Measurements from ENCODE around the gene BAHCC1.

BAHCC1 gene

GRCh38 chr17:81480140-81481072 lies 85.1 kb downstream of the BAHCC1 start:
- DNase-seq (ENCODE audit: low read depth in 2 of 2): no peak

- peak in 1 of 2 donors; percentile 46 for DNase-seq (ENCODE audit: low read depth in 2 of 2)
Measured at GRCh38 chr17:81481073-81481799, 86.0 kb downstream of the BAHCC1 start.

- DNase-seq (ENCODE audit: low read depth in 2 of 2): no peak
Measured at GRCh38 chr17:81481815-81482505, 86.7 kb downstream of the BAHCC1 start.

DNA sequence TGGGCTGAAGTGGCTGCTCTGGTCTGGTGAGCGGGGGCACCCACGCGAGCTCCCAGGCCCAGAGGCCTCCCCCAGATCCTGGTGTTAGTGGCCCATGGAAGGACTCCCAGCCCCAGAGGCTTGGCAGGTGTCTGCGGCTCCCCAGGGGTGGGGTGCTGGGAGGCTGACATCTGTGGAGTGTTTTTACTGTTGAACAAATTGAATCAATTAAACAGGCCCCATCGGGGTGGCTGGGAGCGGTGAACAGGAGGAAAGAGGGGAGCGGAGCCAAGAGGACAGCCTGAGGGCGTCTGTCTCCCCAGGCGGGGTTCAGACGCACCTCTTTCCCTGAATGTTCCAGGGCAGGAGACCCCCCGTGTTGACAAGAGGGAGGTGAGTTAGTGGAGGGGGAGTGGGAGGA lies 87.4 kb downstream of the BAHCC1 start:
- no peak for DNase-seq (ENCODE audit: low read depth in 2 of 2)

DNA sequence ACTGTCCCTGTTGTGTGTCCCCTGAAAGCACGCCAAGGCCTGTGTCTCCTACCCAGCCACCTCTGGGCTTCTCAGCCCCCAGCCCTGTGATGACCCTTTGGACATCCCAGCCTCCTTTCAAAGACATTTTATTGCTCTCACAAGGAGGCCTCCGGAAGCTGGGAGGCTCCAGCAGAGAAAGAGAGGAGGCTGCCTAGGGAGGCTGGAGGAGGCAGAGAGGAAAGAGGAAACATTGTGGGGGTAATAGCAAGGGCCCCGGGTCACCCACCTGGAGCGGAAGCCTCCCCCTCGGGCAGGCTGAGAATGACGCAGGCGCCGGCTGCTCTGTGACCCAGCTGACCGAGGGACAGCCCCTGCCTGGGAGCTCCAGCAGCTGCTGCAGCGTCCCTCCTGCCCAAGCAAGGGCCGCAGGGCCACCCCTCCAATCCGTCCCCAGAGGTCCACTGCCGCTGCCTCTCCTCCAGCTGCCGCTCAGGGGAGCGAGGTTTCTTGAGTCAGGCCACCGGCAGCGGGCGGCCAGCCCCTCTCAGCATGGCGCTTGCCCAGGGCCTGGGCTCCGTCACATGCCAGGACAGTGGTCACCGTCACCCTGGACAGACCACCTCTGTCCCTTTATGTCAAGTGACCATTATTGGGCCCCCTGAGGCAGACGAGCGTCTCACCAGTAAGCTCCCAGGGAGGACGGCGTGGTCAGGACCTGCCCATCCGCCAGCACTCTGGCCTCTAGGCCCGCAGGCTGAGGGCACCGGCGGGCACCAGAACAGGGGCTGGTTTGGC lies 88.0 kb downstream of the BAHCC1 start:
- no peak for DNase-seq (ENCODE audit: low read depth in 2 of 2)

DNA sequence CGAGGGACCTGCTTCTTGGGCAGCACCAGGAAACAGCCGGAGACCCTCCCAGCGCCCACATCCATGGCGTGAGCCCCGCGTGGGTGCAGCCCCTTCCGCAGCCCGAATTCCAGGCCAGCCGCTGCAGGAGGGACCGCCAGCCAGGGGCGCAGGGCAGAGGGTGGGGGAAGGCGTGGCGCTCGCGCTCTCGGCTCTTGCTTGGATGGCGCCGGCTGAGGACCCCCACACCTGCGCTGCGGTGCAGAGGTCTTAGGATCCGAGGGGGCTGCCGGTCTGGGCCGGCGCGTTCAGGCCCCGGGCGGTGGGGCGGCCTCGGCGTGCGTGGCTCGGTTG lies 88.6 kb downstream of the BAHCC1 start:
- DNase-seq (ENCODE audit: low read depth in 2 of 2): no peak

DNA sequence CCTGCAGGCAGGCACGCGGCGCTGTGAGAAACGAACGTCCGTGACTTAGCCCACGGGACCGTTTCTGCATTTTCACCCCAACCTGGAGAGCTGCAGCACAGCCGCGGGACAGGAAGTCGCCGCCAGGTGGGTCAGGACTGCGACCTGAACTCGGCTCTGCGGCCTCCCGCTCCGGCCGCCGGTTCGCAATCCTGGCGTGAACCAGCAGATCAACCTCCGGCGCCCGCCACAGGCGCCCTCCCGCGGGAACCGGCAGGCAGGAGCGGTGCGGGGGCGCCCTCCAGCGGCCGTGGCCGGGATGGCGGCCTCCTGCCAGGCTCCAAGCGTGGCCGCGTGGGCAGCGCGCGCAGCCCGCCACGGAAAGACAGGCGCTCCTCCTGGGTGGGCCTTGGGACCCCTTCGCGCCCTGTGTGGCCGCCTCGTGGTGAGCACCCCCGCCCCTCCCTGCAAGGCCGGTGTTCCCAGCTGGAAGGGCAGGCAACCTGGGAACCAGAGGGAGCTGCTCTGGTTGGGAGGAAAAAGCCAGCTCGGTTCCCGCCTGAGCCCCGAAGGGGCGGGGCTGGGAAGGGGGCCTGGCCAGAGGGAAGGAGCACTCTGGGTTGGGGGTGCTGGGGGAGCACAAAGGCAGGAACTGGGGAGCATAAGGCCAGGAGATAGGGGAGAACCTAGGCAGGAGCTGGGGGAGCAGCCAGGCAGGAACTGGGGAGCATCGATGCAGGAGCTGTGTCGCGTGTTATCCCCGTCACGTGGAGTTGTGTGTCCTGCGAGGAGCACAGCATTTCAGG lies 89.1 kb downstream of the BAHCC1 start:
- DNase-seq (ENCODE audit: low read depth in 2 of 2): peak; percentile 82 to 87

DNA sequence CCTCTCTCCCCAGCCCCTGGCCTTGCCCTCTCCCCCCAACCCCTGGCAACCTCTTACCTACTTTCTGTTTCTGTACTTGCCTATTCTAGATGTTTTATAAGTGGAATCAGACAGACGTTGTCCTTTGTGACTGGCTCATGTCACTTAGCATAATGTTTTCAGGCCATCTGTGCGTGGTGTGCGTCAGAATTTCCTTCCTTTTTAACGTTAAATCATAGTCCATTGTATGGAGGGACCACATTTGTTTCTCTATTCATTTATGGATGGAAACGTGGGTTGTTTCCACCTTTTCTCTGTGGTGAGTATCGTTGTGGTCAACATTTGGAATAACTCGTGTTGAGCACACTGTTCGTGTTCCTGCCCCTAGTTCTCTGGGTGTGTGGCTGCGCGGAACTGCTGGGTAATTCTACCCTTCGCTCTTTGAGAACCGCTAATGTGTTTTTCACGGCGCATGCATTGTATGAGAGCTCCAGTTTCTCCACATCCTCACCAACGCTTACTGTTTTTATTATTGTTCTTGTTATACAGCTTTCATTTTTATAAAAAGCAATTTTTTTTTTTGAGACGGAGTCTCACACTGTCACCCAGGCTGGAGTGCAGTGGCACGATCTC lies 91.0 kb downstream of the BAHCC1 start:
- DNase-seq (ENCODE audit: low read depth in 2 of 2): no peak

- DNase-seq (ENCODE audit: low read depth in 2 of 2): no peak
Measured at GRCh38 chr17:81487089-81487486, 91.8 kb downstream of the BAHCC1 start.

DNA sequence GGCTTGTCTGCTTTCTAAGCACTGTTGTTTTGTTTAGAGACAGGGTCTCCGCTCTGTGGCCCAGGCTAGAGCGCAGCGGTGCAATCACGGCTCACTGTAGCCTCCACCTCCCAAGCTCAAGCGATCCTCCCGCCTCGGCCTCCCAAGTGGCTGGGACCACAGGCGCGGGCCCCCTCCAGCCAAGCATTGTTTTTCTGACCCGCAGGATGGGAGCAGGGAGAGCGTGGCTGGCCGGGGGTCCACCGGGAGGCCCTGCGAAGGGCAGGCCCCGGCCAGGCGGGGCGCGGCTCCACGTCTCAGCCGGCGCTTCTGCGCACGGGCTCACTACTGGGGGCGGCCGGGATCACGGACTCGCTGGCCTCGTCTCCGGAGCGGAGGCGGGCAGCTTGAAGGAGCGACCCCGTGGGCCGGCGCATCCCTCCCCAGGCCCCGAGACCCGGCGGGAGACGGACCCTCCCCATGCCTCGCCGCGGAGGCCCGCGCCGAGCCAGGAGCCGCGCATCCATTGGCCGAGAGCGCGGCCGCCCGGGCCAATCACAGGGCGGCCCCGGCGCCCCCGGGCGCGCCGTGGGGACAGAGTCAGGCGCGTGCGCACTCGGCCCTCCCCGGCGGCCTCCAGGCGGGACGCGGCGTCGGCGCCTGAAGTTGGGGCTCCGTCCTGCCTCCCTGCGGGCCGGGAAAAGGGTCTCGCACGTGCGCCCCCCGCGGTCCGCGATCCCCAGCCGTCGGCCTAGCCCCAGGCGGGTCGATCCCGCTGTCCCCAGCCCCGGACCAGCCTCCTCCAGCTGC lies 92.4 kb downstream of the BAHCC1 start:
- peak; percentile 62 to 78 for DNase-seq (ENCODE audit: low read depth in 2 of 2)

DNA sequence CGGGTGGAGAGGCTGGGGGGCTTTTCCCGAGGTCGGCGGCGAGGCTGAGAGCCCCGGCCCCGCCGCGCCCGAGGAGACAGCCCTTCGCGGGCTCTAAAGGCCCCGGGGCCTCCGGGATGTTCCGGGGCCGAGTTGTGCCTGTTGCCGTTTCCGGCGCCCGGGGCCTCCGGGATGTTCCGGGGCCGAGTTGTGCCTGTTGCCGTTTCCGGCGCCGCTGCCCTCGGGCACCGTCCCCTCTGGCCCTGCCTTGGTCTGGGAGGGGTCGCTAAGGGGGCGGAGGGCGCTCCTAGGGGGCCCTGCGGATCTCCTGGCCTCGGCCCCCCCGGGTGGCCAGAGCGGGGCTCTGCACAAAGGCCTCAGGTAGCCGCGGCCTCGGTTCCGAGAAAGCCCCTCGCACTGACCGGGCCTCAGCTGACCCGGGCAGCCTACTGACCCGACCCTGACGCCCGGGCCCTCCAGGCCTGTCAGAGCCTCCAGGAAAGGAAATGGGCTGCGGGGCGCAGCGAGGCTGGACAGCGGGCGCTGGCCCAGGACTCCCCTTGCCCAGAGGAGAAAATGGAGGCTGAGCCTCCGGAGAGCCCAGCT lies 93.1 kb downstream of the BAHCC1 start:
- DNase-seq (ENCODE audit: low read depth in 2 of 2): no peak

- DNase-seq (ENCODE audit: low read depth in 2 of 2): no peak
Measured at GRCh38 chr17:81489012-81489997, 94.0 kb downstream of the BAHCC1 start.

DNA sequence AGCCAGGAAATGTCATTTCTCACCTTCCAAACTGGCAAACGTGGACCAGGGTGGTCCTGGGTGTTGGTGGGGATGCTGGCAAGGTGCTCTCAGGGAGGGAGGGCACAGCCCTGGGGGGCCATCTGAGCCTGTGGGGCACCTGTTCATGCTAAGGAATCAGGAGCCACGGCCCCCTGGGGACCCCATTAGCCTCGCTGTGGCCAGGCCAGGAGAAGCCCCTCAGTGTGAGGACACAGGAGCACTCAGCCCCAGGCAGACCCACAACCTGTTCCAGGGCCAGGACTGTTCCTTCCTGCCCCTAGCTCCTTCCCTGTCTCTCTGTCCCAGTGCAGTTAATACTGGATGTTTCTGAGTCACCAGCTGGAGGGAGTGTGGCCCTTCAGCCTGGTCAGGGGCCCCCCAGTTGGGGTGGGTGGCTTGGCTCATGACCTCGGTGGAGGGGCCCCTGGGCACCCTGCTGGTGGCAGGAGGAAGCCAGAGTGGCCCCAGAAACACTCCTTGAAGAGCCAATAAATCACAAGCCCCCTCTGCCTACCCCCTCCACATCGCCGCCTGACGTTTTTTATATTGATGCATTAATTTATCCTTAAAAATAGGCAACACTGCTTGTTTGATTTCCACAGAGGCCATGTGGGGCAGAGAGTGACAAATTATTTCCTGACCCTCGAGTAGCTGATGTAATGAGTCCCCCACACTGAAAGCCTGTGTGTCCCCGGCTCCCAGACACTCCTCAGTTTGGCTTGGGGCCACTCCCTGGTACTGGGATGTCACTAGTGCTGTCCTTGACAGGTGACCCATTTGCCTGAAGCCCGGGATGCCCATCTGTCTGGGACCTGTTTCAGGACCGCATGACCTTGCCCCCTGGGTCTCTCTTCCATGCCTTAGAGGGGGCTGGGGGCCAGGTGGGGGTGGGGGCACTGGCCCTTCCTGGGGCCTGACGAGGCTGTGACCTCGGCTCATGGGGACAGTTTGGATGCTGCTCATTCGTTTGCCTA lies 95.0 kb downstream of the BAHCC1 start:
- DNase-seq (ENCODE audit: low read depth in 2 of 2): no peak

GRCh38 chr17:81491181-81491581 lies 95.9 kb downstream of the BAHCC1 start:
- DNase-seq (ENCODE audit: low read depth in 2 of 2): no peak

- no peak for DNase-seq (ENCODE audit: low read depth in 2 of 2)
Measured at GRCh38 chr17:81491761-81492160, 96.5 kb downstream of the BAHCC1 start.

GRCh38 chr17:81492202-81492601 lies 96.9 kb downstream of the BAHCC1 start:
- no peak for DNase-seq (ENCODE audit: low read depth in 2 of 2)

GRCh38 chr17:81492706-81493105 lies 97.4 kb downstream of the BAHCC1 start:
- no peak for DNase-seq (ENCODE audit: low read depth in 2 of 2)

All from stimulated activated CD4-positive, alpha-beta T cell treated with anti-CD3 and anti-CD28 coated beads, Interleukin-15, amount 100 ng/mL, for 48 hours (primary cell).